GM12872 (cell line): ENCODE results near the gene CIRBP.

ENCODE experiments used
- CTCF ChIP-seq: IDR thresholded peaks from 3 replicates; pipeline ENCODE4 v1.5.1; 2011; ENCODE audit warnings: low read depth, mild to moderate bottlenecking, low read length, moderate library complexity; ENCODE audit not compliant: insufficient read depth

Gene CIRBP

DNA sequence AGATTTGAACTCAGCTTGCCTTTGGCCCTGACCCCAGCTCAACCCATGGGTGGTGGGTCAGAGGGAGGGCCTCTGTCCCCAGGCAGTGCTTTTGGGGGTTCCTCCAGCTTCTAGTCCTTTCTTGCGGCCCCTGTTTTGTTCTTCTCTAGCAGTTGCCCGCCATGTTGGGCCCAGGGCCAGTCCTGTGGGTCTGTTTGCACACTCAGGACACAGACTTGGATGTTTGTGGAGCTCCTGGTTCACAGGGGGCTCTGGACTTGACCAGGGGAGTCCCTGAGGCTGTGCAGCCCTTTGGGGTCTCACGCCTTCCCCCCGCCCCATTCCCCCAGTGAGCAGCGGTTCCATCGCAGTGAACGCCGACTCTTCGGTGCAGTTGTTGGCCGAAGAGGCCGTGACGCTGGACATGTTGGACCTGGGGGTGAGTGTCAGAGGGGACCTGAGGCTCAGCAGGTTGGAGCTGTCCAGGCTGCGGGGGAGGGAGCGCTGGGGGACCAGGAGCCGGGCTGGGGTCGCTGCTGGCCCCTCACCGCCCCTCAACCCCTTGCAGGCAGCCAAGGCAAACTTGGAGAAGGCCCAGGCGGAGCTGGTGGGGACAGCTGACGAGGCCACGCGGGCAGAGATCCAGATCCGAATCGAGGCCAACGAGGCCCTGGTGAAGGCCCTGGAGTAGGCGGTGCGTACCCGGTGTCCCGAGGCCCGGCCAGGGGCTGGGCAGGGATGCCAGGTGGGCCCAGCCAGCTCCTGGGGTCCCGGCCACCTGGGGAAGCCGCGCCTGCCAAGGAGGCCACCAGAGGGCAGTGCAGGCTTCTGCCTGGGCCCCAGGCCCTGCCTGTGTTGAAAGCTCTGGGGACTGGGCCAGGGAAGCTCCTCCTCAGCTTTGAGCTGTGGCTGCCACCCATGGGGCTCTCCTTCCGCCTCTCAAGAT, 25.1 kb upstream of the CIRBP start:
- TF ChIP-seq CTCF: peak; percentile 97

- no peak for TF ChIP-seq CTCF
These were observed 24.3 kb upstream of the CIRBP start for GRCh38 chr19:1244693-1245451.

DNA sequence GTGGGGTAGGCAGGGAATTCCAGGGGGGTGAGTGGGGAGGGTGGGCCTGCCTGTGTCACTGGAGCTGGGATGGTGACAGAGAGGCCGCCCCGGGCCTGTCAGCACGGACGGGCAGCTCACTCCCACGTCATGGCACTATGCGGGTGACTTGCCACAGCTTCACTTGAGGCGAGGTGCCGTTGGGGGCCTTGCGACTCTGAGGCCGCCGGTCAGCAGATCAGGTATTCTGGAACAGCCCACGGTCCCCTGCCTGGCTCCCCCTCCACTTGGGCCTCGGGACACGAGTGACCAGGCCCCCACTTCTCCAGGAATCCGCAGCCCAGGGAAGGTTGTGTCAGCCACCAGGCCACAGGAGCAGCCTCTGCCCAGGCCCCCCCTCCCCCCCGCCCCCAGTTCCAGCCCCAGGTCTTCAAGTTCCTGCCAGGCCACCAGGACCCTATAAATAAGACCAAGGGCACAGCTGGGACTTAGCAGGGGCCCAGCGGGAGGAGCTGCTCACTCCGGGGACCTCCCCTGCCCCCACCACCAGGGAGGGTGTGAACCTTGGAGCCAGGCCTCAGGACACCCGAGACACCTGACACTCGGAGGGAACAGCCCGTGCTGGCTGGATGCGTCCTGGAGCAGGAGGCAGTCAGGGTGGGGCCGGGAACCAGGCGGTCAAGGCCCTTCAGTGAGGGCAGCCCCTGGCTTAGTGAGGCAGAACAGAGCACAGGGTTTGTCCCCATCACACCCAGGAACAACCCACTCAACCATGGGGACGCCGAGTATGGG, 23.5 kb upstream of the CIRBP start:
- TF ChIP-seq CTCF: no peak

DNA sequence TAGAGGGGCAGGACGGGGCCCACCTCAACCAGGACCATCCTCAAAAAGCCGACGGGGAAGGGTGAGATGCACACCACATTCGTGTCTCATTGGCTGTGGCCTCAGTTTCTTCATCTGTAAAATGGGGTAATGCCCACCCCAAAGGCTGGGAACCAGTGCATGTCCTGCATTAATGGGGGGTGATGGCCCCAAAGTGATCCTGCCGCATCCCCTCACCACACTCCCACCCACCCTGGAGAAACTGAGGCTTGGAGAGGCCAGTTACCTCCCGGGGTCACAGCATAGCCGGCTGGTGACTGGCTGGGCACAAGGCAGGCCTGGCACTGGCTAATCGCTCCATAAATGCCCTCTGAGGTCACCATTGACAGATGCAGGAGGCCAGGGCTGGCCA, 21.4 kb upstream of the CIRBP start:
- no peak for TF ChIP-seq CTCF

DNA sequence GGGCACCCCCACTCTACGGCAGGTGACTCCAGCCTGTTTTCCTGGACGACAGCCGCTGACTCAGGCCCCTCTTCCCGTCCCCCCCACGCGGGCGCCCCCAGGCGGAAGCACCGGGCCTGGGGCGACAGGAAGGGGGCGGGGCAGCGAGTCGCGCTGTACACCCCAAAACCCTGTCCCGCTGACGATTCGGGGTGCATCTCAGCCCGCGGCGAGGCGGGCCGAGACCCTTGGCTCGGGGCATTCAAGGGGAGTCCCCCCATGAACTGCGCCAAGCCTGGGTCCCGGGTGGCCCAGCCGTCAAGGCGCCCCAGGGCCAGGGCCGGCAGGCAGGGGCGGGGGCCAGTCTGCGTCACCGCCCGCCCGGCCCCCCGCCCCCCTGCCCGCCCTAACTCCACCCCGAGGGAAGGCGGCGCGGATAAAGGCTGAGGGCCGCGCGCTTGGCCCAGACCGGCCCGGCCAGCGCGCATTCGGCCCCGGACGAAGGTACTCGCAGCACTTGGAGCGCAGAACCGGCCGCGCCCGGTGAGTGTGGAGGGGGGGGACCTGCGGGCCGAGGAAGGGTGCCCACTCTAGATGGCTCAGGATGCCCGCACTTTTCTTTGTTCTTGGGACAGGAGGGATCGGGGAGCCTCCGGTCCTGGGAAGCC, 20.9 kb upstream of the CIRBP start, which contains the start of gene MIDN:
MIDN (plus strand) TSS at position 445 of the 647 bp plus-strand sequence. CDS start 1,714 bp downstream, outside the sequence.
- peak; percentile 56 for TF ChIP-seq CTCF

GRCh38 chr19:1248786-1249297, 20.3 kb upstream of the CIRBP start:
- TF ChIP-seq CTCF: peak; percentile 73
